ENCODE measurements around the gene PPIE.
"Not testable (repeated sequence)": the region's sequence is repeated elsewhere in the genome, so short reads cannot be mapped to it uniquely, and the experiment has no call there.

Gene PPIE

GRCh38 chr1:39760074-39761008, 21.7 kb downstream of the PPIE start:
- DNase-seq, result no peak

GRCh38 chr1:39761016-39761415, 22.3 kb downstream of the PPIE start:
- DNase-seq, result no peak

GRCh38 chr1:39761557-39762260, 23.0 kb downstream of the PPIE start:
- DNase-seq, result no peak

- no peak for DNase-seq
Observed at GRCh38 chr1:39762550-39763540, 24.2 kb downstream of the PPIE start.

GRCh38 chr1:39763619-39764374, 25.1 kb downstream of the PPIE start:
- not testable (repeated sequence) for DNase-seq

- not testable (repeated sequence) for DNase-seq
Observed at GRCh38 chr1:39764512-39764911, 25.8 kb downstream of the PPIE start.

- DNase-seq, result not testable (repeated sequence)
Observed at GRCh38 chr1:39766466-39766865, 27.8 kb downstream of the PPIE start.

- DNase-seq, result not testable (repeated sequence)
Observed at GRCh38 chr1:39769502-39769901, 30.8 kb downstream of the PPIE start.

GRCh38 chr1:39770100-39771021, 31.7 kb downstream of the PPIE start:
- peak; percentile 54 to 59 for DNase-seq

- DNase-seq, result not testable (repeated sequence)
Observed at GRCh38 chr1:39771022-39771532, 32.4 kb downstream of the PPIE start, which contains the start of gene OXCT2. Gene OXCT2, minus strand, starts transcription at chr1:39771348. Its CDS starts 93 bp downstream, at chr1:39771255.

- not testable (repeated sequence) for DNase-seq
Observed at GRCh38 chr1:39773369-39773979, 34.8 kb downstream of the PPIE start.

- not testable (repeated sequence) for DNase-seq
Observed at GRCh38 chr1:39775141-39775540, 36.5 kb downstream of the PPIE start.

- not testable (repeated sequence) for DNase-seq
Observed at GRCh38 chr1:39775676-39776399, 37.2 kb downstream of the PPIE start.

- no peak for DNase-seq
Observed at GRCh38 chr1:39776400-39776713, 37.7 kb downstream of the PPIE start.

- no peak for DNase-seq
Observed at GRCh38 chr1:39776886-39777285, 38.2 kb downstream of the PPIE start.

- no peak for DNase-seq
Observed at GRCh38 chr1:39777306-39777705, 38.6 kb downstream of the PPIE start.

GRCh38 chr1:39777896-39778295, 39.2 kb downstream of the PPIE start:
- not testable (repeated sequence) for DNase-seq

GRCh38 chr1:39778463-39779099, 39.9 kb downstream of the PPIE start:
- DNase-seq, result not testable (repeated sequence)

- DNase-seq, result no peak
Observed at GRCh38 chr1:39779137-39779536, 40.5 kb downstream of the PPIE start.

Data from activated CD4-positive, alpha-beta T cell treated with anti-CD3 and anti-CD28 coated beads, Interleukin-2, amount 50 U/mL, for 48 hours (primary cell).